IMR-90 (cell line): ENCODE measurements around the gene CCDC141.

Experiments used
- MAZ ChIP-seq: IDR thresholded peaks from 2 replicates; pipeline ENCODE4 v1.6.1; 2012; ENCODE audit warnings: low read depth, mild to moderate bottlenecking, low read length, improper control_type of control experiment, moderate library complexity, borderline replicate concordance
- POLR2A ChIP-seq: IDR thresholded peaks from 2 replicates; pipeline ENCODE4 v1.6.1; 2012; ENCODE audit warnings: mild to moderate bottlenecking, low read depth, low read length
- RCOR1 ChIP-seq: IDR thresholded peaks from 2 replicates; pipeline ENCODE4 v1.6.1; 2012; ENCODE audit warnings: mild to moderate bottlenecking, low read length, improper control_type of control experiment; ENCODE audit not compliant: insufficient replicate concordance
- SMC3 ChIP-seq: fragments of 150-350 bp; IDR thresholded peaks from 2 replicates; pipeline ENCODE4 v1.6.1; 2016; ENCODE audit warnings: low read depth, mild to moderate bottlenecking, antibody characterized with exemption, low read length, moderate library complexity
- TF ChIP-seq, protein P1 (sequence below): fragments of 150-350 bp; IDR thresholded peaks from 2 replicates; pipeline ENCODE4 v1.6.1; 2017; ENCODE audit warnings: mild to moderate bottlenecking, antibody characterized with exemption, low read length, low read depth
- TF ChIP-seq, protein P2 (sequence below): conservative IDR thresholded peaks from 2 replicates; pipeline ENCODE4 v1.5.1; 2012; ENCODE audit warnings: mild to moderate bottlenecking, low read depth, low read length, improper control_type of control experiment

DNA sequence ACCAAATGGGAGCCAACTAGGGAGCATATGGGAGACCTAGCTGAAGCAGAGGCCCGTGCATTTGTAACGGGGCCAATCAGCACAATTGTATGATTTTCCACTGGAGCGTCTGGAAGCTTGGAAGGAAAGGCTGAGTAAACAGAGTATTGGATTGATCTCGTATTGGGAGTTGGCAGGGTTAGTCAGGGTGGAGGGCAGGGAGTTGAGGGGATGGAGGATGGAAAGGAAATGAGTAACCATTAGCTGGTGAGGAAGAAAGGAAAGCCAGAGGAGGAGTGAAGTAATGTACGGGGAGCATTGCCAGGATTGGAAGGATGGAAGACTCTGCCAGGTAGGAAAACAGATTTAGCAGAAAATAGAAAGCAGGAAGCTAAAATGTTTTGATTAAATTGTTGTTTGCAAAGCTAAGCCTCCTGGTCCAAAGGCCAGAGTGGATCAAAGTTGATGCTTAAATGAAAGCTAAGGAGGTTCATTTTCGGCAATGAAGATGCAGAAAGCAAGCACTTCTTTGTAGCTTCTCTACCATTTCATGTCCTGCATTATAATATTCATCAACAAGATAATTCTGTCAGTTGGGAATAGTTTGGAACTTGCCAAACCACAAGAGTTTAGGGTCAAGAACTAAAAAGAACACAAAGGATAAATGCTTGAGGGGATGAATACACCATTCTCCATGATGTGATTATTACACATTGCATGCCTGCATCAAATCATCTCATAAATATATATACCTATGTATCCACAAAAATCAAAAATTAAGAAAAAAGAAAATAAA, 167.1 kb downstream of the CCDC141 start:
- TF ChIP-seq RCOR1 (no peak), MAZ (no peak), SMC3 (no peak), POLR2A (no peak)
- TF ChIP-seq, protein P1, sequence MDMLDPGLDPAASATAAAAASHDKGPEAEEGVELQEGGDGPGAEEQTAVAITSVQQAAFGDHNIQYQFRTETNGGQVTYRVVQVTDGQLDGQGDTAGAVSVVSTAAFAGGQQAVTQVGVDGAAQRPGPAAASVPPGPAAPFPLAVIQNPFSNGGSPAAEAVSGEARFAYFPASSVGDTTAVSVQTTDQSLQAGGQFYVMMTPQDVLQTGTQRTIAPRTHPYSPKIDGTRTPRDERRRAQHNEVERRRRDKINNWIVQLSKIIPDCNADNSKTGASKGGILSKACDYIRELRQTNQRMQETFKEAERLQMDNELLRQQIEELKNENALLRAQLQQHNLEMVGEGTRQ: no peak
- TF ChIP-seq, protein P2, sequence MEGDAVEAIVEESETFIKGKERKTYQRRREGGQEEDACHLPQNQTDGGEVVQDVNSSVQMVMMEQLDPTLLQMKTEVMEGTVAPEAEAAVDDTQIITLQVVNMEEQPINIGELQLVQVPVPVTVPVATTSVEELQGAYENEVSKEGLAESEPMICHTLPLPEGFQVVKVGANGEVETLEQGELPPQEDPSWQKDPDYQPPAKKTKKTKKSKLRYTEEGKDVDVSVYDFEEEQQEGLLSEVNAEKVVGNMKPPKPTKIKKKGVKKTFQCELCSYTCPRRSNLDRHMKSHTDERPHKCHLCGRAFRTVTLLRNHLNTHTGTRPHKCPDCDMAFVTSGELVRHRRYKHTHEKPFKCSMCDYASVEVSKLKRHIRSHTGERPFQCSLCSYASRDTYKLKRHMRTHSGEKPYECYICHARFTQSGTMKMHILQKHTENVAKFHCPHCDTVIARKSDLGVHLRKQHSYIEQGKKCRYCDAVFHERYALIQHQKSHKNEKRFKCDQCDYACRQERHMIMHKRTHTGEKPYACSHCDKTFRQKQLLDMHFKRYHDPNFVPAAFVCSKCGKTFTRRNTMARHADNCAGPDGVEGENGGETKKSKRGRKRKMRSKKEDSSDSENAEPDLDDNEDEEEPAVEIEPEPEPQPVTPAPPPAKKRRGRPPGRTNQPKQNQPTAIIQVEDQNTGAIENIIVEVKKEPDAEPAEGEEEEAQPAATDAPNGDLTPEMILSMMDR: no peak
